Erythroblast (primary cell): ENCODE results near the gene DSG2.

ENCODE experiments used
- GATA1 ChIP-seq: IDR thresholded peaks from 2 replicates; pipeline ENCODE4 v1.6.1; 2011; ENCODE audit warnings: low read depth, mild to moderate bottlenecking, control low read depth, low read length, moderate library complexity
- POLR2A ChIP-seq: IDR thresholded peaks from 2 replicates; pipeline ENCODE4 v1.6.1; 2011; ENCODE audit warnings: mild to moderate bottlenecking, low read length

DNA sequence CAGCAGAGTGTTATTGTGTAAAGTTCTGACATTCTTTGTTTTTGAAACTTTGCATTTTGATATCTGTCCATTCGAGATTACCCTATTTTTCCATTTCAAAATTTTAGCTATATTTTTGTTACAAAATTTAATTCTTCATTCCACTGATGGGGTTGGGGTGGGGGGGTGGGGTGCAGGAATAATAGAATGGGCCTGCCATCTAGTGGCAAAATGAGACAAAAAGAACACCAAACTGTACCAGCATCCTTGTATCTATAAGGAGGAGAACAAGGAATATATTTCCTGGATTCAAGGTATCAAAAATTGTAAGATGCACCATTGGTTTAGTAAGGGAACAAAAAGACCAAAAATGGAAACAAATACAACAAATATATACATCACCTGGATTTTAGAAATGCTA is 65.8 kb downstream of the DSG2 start:
- TF ChIP-seq POLR2A, result no peak
- TF ChIP-seq GATA1, result no peak
